ENCODE data around the gene PTTG1IP.
"Not testable (repeated sequence)": the region's sequence is repeated elsewhere in the genome, so short reads cannot be mapped to it uniquely, and the experiment has no call there.

PTTG1IP gene

GRCh38 chr21:44881198-44881872 is 7.8 kb upstream of the PTTG1IP start:
- peak; percentile 71 for DNase-seq (ENCODE audit: low spot score)

DNA sequence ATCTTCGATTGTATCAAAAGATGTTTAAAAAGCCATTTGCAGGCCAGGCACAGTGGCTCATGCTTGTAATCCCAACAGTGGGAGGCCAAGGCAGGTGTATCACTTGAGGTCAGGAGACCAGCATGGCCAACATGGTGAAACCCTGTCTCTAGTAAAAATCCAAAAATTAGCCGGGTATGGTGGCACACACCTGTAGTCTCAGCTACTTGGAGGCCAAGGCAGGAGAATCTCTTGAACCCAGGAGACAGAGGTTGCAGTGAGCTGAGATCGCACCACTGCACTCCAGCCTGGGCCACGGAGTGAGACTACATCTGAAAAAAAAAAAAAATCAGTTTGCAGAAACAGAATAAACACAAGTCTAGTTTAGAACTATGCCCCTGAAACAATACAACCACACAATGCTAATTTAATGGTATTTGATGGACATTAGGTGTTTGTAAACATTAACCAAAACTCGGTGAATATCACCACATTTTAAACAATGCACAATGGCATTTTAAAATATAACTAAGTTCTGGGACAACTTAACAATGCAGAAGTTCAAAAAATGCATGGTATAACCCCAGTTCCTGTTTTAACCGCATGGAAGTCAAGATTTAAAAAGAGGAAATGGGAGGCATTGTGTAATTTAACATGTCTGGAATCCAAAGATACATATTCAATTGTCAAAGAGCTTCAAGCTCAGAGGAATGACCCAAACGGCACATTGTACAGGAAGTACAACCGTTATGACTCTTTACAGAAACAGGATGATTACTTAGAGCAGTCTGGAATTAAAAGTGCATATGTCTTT is 7.1 kb upstream of the PTTG1IP start:
- DNase-seq (ENCODE audit: low spot score), result no peak

GRCh38 chr21:44879238-44879637 is 5.7 kb upstream of the PTTG1IP start:
- DNase-seq (ENCODE audit: low spot score), result not testable (repeated sequence)

DNA sequence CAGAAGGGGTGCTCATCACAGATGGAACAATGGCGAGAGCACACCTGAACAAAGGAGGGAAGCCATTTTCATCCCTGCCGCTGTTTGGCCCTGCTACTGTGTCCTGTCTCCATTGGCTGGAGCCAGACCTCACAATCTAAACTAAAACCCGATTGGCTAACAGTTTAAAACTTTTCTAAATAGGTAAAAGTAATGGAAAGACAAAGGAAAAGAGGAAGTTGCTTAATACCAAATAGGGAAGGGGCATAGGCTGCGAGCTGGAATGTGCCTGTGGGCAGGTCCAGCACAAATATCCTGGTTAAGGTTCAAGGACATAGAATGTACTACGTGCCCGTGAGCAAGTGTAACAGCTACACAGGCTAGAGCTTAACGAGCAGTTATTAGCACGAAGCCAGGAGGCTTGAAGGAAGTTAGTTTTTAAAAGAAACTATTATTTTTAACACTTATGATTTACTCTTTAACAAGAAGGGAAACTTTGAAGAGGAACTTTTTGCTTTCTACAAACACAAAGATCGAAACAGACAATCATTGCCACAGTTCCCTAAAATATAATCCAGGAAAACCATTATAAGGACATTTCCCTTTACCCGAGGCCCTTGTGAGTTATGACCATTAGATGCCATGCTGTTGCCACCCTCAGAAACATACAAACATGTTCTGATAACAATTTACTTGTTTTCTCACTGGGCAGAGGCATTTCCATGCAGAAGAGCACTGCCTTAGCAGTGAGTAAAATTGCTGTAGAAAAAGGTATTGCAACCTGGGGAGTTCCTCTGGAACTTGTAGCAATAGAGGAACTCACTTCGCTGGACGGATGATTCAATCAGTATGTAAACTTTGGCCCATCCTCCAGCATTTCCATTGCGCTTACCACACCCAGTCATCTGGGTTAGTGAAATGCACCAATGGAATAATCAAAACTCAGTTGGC is 4.8 kb upstream of the PTTG1IP start:
- DNase-seq (ENCODE audit: low spot score), result no peak

DNA sequence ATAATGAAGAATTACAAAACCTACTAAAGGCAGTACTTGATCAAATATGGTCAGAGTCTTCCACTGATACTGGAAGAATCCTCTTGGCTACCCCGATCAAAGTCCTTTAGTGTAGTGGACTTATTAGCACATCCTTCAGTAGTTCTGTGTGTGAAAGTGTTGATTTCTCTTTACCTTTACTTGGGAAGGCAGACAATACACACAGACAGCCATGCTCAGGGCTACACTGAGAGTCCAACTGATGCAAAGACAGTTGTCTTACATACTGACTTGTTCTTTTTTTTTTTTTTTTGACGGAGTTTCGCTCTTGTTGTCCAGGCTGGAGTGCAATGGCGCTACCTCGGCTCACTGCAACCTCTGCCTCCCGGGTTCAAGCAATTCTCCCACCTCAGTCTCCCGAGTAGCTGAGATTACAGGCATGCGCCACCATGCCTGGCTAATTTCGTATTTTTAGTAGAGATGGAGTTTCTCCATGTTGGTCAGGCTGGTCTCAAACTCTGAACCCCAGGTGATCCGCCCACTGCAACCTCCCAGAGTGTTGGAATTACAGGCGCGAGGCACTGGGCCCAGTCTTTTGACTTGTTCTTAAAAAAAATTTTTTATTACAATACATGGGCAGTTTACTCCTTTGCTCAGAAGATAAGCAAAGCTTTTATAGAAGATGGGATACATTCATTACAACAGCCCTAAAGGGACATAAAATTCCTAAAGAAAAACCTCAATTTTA is 3.5 kb upstream of the PTTG1IP start:
- DNase-seq (ENCODE audit: low spot score), result no peak

- DNase-seq (ENCODE audit: low spot score), result peak; percentile 44
Observed at GRCh38 chr21:44875316-44875700, 1.8 kb upstream of the PTTG1IP start.

- no peak for DNase-seq (ENCODE audit: low spot score)
Observed at GRCh38 chr21:44874497-44875315, 1.2 kb upstream of the PTTG1IP start.

DNA sequence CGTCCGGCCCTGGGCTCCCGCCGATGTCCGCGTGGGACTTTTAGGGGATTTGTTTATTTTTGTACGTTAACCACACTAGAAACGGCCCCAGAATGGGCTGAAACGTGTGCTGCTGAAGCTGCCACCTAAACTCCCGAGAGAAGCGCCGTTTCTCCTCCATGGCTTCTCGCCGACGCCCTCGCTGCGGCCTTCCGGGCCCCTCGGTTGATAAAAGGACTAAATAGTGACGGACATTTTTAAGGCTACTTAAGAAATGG is 678 bp upstream of the PTTG1IP start:
- no peak for DNase-seq (ENCODE audit: low spot score)

DNA sequence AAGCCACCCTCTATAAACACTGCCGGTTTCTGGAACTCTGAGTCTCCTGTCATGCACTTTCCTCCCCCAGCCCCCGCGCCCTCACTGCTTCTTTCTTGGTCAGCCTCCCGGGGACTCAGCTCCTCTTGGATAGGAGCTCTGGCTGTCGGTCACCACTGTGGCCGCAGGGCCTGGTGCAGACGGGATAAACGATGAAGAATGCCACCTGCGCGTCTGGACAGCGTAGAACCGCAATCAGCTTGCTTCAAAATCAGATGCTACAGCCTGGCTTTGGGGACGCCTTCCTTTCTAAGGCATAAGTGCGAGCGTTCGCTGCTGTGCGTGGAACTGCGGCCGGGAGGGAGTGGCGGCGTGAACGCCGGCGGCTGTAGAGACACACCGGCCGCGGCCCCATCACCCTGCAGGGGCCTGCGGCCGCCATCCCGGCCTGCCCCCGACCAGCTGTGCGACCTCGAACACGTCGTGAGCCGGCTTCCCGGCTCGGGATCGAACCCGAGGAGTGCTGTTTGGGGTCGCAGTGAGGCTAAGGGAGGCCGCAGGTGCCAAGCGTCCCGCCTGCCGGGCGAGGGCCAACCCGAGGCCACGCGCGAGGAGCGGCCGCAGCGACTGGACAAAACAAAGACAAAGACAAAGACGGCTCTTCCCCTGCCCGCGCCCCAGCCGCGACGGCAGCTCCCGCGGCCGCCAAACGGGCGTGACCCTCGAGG is 688 bp downstream of the PTTG1IP start:
- no peak for DNase-seq (ENCODE audit: low spot score)

DNA sequence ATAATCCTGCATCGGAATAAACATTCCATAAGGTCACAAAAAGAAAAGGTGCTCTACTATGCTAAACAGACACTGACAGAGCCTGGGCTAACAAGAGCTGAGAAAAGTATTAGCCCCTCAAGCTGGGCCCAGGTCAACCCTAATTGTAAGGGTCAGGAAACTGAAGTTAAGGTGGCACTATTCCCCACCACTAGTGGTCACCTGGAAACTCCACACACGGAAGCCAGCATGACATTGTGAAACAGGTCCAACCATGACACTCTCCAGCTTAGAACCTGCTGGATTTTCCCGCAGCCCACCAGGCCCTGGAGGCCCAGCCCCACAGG is 1.2 kb downstream of the PTTG1IP start:
- DNase-seq (ENCODE audit: low spot score), result no peak

- peak; percentile 82 for DNase-seq (ENCODE audit: low spot score)
Observed at GRCh38 chr21:44871576-44872269, 1.8 kb downstream of the PTTG1IP start.

DNA sequence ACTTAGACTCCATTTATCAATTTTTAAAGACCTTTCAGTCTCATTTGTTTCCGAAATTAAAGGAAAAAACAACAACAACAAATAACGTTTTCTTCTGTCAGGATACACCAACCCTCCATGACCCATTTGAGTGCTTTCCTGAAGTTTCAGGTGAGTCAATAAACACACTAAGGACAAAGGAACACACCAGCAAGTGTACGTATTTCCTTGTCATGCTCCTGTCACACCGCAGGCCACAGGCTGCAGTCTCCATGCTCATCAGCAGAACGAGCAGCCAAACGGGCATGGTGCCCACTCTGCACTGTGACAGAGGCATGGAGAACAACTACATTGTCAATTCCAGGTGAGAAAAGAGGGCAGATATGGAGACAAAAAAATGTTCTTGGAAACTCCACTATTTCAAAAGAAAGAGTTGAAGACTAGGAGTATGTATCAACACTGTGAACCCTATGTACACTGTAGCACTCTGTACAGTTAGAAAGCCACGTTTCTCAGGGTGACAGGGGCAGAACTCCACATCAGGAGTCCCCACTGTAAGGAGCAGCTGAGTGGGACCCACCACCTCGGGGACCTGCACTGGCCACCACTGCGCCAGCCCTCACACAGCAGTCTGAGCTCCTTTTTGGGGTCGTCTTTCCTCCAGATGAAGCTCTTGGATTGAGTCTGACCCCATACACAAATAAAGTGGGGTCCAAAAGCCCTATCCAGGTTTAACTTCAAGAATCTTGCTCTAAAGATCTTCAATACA is 2.6 kb downstream of the PTTG1IP start:
- no peak for DNase-seq (ENCODE audit: low spot score)

GRCh38 chr21:44869781-44870747 is 3.4 kb downstream of the PTTG1IP start:
- DNase-seq (ENCODE audit: low spot score), result peak; percentile 85

DNA sequence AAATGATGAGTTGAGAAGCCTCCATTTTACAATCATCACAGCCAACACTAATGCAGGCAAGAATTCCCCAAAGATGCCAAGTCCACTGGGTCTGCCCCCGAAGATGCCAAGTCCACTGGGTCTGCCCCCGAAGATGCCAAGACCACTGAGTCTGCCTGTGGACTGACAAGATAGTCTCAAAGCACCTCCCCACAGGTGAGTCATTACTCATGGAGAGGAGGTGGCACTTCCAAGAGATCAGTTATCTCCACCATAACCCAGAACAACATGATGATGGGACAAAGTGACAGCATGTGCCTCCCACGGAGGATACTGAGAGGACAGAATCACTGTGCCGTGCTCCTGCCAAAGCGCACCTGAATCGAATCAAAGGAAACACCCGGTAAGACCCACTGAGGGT is 4.8 kb downstream of the PTTG1IP start:
- DNase-seq (ENCODE audit: low spot score), result no peak

- DNase-seq (ENCODE audit: low spot score), result no peak
Observed at GRCh38 chr21:44867999-44868700, 5.3 kb downstream of the PTTG1IP start.

- DNase-seq (ENCODE audit: low spot score), result no peak
Observed at GRCh38 chr21:44867464-44867863, 6.0 kb downstream of the PTTG1IP start.

GRCh38 chr21:44866780-44867179 is 6.7 kb downstream of the PTTG1IP start:
- DNase-seq (ENCODE audit: low spot score), result no peak

Data from AG20443 (cell line).